HUES6 (cell line): Measurements from ENCODE around the gene TJP2.
A peak's percentile ranks its signal among the peaks of the same experiment; 100 is the strongest.

Experiments used
- H3K27ac ChIP-seq: 2 replicates; pipeline ENCODE4 v1.7.0; 2013; ENCODE audit warnings: low read depth, mild to moderate bottlenecking, low read length, inconsistent platforms
- H3K27me3 ChIP-seq: 2 replicates; pipeline ENCODE4 v1.6.1; 2013; ENCODE audit warnings: low read length; ENCODE audit not compliant: control insufficient read depth, insufficient read depth
- H3K36me3 ChIP-seq: 2 replicates; pipeline ENCODE4 v1.6.1; 2013; ENCODE audit warnings: low read length; ENCODE audit not compliant: control insufficient read depth, insufficient read depth
- H3K4me1 ChIP-seq: 2 replicates; pipeline ENCODE4 v1.6.1; 2013; ENCODE audit warnings: low read length; ENCODE audit not compliant: control insufficient read depth, insufficient read depth
- H3K4me3 ChIP-seq: 2 replicates; pipeline ENCODE4 v1.5.1; 2013; ENCODE audit warnings: low read depth, low read length
- H3K9ac ChIP-seq: one replicate; pipeline ENCODE4 v1.6.1; 2013; ENCODE audit warnings: mild to moderate bottlenecking, low read length
- H3K9me3 ChIP-seq: 2 replicates; pipeline ENCODE4 v1.6.1; 2013; ENCODE audit warnings: low read depth, low read length; ENCODE audit not compliant: control insufficient read depth, insufficient read depth

Gene TJP2

DNA sequence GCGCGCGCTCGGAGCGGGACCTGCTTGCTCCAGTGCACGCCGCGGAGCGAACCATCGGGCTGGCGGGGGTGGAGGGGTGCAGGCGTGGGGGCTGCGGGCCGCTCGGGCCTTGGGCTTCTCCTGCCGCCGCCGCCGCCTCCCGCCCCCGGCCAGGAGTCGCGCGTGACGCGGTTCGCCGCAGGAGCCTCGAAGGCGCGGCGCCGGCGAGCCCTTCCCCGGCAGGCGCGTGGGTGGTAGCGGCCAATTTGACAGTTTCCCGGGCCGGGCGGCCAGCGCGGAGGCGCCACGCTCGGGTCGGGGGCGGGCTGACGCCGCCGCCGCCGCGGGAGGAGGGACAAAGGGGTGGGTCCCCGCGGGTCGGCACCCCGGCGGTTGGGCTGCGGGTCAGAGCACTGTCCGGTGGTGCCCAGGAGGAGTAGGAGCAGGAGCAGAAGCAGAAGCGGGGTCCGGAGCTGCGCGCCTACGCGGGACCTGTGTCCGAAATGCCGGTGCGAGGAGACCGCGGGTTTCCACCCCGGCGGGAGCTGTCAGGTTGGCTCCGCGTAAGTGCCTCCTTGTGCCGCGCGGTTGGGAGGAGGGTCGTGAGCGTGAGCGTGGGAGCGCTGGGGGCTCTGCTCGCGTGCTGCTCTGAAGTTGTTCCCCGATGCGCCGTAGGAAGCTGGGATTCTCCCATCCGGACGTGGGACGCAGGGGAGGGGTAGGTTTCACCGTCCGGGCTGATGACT is at the start of gene TJP2:
TSS of gene TJP2 (plus strand) at position 387 of the 725 bp plus-strand sequence. CDS start at position 483, 96 bp downstream.
- H3K27me3 ChIP-seq, result peaks cover 18% of the 10 kb centered on the region
- no peak within 1 kb of the TSS; the same call in 1 of the 2 replicates for H3K27ac ChIP-seq
- no peaks in the 10 kb centered on the region for H3K9me3 ChIP-seq
- peaks cover 52% of the 10 kb centered on the region for H3K4me1 ChIP-seq
- no peaks in the 10 kb centered on the region for H3K36me3 ChIP-seq
- H3K4me3 ChIP-seq, result peak within 1 kb of the TSS; percentile 84
- H3K9ac ChIP-seq, result peak within 1 kb of the TSS; percentile 70

- Histone ChIP-seq H3K27ac (no peak overlapping the region), H3K4me3 (no peak overlapping the region), H3K27me3 (no peaks in the 10 kb centered on the region), H3K36me3 (peaks cover 13% of the 10 kb centered on the region; the same call in 1 of the 2 replicates), H3K9me3 (no peaks in the 10 kb centered on the region), H3K4me1 (peaks cover 30% of the 10 kb centered on the region), H3K9ac (no peak overlapping the region)
These were observed 43.3 kb upstream of the TJP2 start for GRCh38 chr9:69130456-69131441.

- Histone ChIP-seq H3K4me3 (no peak overlapping the region), H3K9me3 (no peaks in the 10 kb centered on the region), H3K27ac (no peak overlapping the region), H3K9ac (no peak overlapping the region), H3K27me3 (no peaks in the 10 kb centered on the region), H3K36me3 (peaks cover 13% of the 10 kb centered on the region; the same call in 1 of the 2 replicates), H3K4me1 (peaks cover 33% of the 10 kb centered on the region)
These were observed 42.4 kb upstream of the TJP2 start for GRCh38 chr9:69131682-69132081.

- H3K4me3 ChIP-seq, result no peak overlapping the region
- H3K9ac ChIP-seq, result no peak overlapping the region
- peaks cover 33% of the 10 kb centered on the region for H3K4me1 ChIP-seq
- peaks cover 14% of the 10 kb centered on the region; the same call in 1 of the 2 replicates for H3K36me3 ChIP-seq
- no peaks in the 10 kb centered on the region for H3K9me3 ChIP-seq
- H3K27me3 ChIP-seq, result no peaks in the 10 kb centered on the region
- H3K27ac ChIP-seq, result no peak overlapping the region
These were observed 41.7 kb upstream of the TJP2 start for GRCh38 chr9:69132361-69132760.

DNA sequence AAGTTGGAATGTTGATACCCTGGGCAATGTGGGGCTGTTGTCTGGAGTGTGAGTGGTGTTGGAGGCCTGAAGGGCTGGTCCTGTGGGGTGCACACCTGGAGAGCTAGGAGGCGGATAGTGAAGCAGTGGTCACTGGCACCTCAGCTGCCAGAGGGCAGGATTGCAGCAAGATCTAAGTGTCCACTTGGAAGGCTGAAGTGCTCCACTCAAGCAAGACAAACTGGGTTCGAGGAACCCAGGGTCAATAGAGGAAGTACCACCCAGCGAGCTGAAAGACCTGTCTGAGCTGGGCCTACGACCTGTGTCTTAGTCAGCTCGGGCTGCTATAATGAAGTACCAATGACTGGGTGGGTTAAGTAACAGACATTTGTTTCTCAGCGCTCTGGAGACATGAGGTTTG is 39.7 kb upstream of the TJP2 start:
- no peak overlapping the region for H3K27ac ChIP-seq
- H3K4me3 ChIP-seq, result no peak overlapping the region
- H3K4me1 ChIP-seq, result peaks cover 27% of the 10 kb centered on the region
- no peaks in the 10 kb centered on the region for H3K9me3 ChIP-seq
- no peaks in the 10 kb centered on the region for H3K27me3 ChIP-seq
- peaks cover 22% of the 10 kb centered on the region for H3K36me3 ChIP-seq
- no peak overlapping the region for H3K9ac ChIP-seq

DNA sequence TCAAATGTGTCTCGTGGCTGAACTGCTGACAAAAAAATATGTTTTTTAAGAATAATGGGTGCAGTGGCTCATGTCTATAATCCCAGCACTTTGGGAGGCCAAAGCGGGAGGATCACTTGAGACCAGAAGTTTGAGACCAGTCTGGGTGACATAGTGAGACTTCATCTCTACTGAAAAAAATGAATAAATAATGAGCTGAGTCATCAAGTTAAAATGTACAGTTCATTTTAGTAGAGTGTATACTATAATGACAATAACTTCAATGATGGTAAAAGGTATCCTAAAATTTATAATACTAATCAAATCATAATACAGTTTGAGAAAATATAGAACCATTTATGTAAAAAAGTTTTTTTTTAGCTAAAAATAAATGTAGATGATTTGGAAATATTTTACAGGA is 37.9 kb upstream of the TJP2 start:
- H3K9ac ChIP-seq, result no peak overlapping the region
- peaks cover 22% of the 10 kb centered on the region for H3K36me3 ChIP-seq
- H3K4me1 ChIP-seq, result peaks cover 15% of the 10 kb centered on the region
- H3K27me3 ChIP-seq, result no peaks in the 10 kb centered on the region
- no peak overlapping the region for H3K27ac ChIP-seq
- no peaks in the 10 kb centered on the region for H3K9me3 ChIP-seq
- no peak overlapping the region for H3K4me3 ChIP-seq

DNA sequence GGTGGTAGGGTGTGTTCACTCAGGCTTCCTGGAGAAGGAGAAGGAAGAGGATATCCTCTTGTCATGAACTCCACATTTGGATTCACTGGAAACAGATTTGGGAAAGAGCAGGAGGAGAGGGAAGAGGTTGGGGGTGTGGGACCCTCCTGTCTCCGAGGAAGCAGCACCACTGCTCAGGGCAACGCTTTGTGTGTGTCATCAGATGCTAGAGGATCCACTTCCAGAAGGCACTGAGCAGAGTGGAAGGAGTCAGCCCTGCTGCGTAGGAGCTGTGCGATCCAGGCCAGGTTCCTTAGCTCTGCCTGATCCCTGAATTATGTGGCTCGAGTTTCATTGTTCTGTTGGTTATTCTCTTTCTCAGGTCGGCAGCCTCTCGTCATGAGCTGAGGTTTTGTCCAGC is 37.3 kb upstream of the TJP2 start:
- Histone ChIP-seq H3K4me3 (no peak overlapping the region), H3K9me3 (no peaks in the 10 kb centered on the region), H3K4me1 (peaks cover 14% of the 10 kb centered on the region), H3K27ac (no peak overlapping the region), H3K27me3 (no peaks in the 10 kb centered on the region), H3K9ac (no peak overlapping the region), H3K36me3 (peaks cover 22% of the 10 kb centered on the region)

- Histone ChIP-seq H3K36me3 (peaks cover 22% of the 10 kb centered on the region), H3K9ac (no peak overlapping the region), H3K9me3 (no peaks in the 10 kb centered on the region), H3K4me3 (no peak overlapping the region), H3K27ac (no peak overlapping the region), H3K27me3 (no peaks in the 10 kb centered on the region), H3K4me1 (peaks cover 14% of the 10 kb centered on the region)
These were observed 36.8 kb upstream of the TJP2 start for GRCh38 chr9:69137311-69137710.

DNA sequence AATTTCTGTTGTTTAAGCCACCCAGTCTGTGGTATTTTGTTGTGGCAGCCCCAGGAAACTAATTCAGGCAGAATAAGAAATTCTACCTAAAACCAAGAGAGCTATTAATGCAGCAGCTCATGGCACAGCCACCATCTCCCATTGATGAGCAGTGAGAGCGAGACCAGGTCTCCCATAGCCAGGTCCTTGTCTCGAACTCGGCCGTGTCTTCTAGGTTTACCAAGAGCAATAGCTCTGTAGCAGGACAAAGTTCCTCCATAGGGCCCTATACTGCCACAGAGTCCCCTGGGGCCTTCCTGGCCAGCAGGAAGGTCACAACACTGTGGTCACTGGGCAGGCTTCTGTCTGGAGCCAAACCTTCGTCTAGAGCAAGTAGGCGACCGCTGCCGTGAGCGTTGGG is 34.5 kb upstream of the TJP2 start:
- Histone ChIP-seq H3K36me3 (peaks cover 13% of the 10 kb centered on the region), H3K4me3 (no peak overlapping the region), H3K27me3 (no peaks in the 10 kb centered on the region), H3K4me1 (peaks cover 9% of the 10 kb centered on the region), H3K27ac (no peak overlapping the region), H3K9ac (no peak overlapping the region), H3K9me3 (no peaks in the 10 kb centered on the region)

DNA sequence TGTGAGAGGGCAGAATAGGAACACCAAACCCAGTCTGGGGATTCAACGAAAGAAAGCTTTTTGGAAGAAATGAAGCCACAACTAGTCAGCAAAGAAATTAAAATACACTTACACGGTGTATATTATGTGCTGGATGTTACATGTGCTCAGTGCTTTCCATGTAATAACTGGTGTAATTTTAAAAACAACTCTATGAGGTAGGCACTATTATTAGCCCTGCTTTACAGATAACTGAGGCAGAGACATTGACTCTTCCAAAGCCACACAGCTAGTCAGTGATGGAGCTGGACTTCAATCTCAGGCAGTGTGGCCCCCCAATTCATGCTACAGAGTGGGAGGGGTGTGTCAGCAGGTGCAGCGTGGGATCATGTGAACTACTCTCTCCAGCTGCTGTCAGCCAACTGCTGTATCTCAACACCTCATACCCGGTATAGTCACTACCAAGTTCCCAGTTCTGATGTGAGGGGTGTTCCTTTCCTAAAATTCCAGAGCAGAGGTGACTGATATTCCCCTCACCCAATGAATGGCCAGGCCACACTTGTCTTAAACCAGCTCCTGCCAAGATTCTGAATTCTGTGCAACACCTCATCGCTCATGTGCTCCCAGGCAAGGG is 33.8 kb upstream of the TJP2 start:
- peaks cover 8% of the 10 kb centered on the region for H3K36me3 ChIP-seq
- H3K27ac ChIP-seq, result no peak overlapping the region
- H3K4me1 ChIP-seq, result peaks cover 3% of the 10 kb centered on the region; the same call in 1 of the 2 replicates
- H3K4me3 ChIP-seq, result no peak overlapping the region
- H3K9me3 ChIP-seq, result no peaks in the 10 kb centered on the region
- H3K9ac ChIP-seq, result no peak overlapping the region
- no peaks in the 10 kb centered on the region for H3K27me3 ChIP-seq
